ENCODE data around the gene HTT.
A peak's percentile ranks its signal among the peaks of the same experiment; 100 is the strongest.
"Not testable (repeated sequence)": the region's sequence is repeated elsewhere in the genome, so short reads cannot be mapped to it uniquely, and the experiment has no call there.

Gene HTT

GRCh38 chr4:3082925-3083515 is 8.5 kb downstream of the HTT start:
- DNase-seq (ENCODE audit: low spot score), result no peak

GRCh38 chr4:3083732-3084131 is 9.3 kb downstream of the HTT start:
- no peak for DNase-seq (ENCODE audit: low spot score)

- DNase-seq (ENCODE audit: low spot score), result no peak
Measured at GRCh38 chr4:3085948-3086670, 11.6 kb downstream of the HTT start.

DNA sequence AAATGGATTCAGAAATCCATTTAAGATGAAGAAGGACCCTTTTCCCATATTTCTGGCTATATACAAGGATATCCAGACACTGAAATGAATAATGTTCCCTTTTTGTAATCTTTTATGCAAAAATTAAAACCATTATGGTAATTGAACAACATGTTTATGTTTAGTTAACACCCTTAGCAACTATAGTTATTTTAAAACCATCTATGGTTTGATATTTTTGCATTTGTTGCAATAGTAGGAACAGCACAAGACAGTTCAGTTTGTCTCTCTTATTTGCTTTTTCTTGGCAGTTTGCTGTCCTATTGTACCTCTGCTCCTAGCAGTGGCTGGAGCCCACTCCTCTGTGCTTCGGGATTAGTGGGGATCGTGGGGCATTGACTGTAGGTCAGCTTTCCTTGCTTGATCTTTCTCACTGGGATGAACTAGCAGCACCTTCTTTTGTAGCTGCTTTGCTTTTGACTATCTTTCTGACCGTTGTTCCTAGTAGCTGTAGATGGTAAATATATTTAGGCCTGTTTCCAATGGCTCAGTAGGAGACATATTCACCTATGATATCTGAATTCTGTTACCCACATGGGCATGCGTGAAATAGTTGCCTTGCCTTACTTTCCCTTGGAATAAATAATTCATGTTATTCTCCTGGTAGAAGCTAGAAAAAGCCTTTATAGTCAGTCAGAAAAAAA is 12.8 kb downstream of the HTT start:
- no peak for DNase-seq (ENCODE audit: low spot score)

- no peak for DNase-seq (ENCODE audit: low spot score)
Measured at GRCh38 chr4:3091464-3091863, 17.0 kb downstream of the HTT start.

- DNase-seq (ENCODE audit: low spot score), result not testable (repeated sequence)
Measured at GRCh38 chr4:3094701-3095100, 20.2 kb downstream of the HTT start.

DNA sequence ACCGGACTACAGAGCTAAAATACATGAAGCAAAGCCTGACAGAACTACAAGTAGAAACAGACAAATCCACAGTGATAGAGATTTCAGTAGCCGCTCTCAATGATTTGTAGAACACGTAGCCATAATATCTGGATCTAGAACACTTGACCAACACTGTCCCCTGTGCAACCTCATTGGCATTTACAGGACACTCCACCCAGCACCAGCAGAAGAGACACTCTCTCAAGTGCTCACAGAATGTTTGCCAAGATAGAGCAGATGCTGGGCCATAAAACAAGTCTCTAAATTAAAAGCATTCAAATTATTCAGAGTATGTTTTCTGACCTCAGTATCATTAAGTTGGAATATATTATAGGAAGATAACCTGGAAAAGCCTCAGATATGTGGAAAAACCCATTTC is 21.7 kb downstream of the HTT start:
- DNase-seq (ENCODE audit: low spot score), result no peak

DNA sequence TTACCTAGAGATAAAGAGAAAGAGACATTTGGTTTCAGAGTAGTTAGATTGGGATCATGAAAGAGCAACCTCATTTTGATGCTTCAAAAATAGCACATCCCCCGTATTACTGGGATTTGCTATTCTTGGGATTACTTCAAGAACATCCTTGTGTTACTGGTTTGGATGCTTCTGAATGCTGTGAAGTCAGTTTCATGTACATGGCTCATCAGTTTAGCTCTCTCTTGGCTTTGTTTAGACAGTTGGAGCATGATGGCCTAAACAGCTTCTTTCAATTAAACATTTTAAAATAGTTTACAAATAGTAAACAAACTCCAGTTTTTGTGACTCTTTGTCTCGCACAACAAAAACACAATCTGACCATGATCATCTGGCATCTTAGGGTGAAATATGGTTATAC is 23.9 kb downstream of the HTT start:
- DNase-seq (ENCODE audit: low spot score), result no peak

DNA sequence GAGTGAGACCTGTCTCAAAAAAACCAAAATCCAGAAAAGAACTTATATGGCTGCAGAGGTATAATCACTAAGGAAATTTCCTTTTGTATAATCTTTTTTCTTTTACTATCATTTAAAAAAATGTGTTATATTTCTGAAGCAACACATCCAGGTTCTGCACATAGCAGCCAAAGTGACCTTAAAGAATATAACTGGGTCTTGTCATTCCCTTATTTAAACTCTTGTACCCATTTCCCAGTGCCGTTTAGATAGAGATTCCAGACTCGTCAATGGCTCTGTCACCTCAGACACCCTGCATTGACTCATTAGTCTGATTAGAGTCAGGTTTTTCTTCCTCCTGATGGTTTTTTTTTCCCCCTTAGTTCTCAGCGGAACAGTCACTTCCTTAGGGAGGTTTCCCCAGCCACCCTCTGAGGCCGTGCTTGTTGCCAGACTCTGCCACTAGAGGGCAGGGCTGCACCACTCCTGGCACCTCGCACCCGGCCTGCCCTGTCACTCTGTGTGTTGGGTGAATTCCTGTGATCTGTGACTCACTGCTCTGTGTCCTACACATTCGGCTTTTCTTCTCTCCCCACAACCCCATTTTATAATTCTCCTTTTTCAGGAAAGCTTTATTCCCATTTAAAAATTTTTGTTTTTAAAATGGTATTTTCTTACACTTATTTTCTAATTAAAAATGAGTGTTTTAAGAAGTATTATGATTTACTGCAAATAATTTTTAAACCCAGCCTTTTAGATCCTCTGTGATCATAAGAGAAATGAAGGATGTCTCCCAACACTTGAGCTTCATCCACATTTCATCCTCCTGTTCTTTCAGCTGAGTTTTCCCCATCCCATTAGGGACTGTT is 32.1 kb downstream of the HTT start:
- DNase-seq (ENCODE audit: low spot score), result peak; percentile 95

DNA sequence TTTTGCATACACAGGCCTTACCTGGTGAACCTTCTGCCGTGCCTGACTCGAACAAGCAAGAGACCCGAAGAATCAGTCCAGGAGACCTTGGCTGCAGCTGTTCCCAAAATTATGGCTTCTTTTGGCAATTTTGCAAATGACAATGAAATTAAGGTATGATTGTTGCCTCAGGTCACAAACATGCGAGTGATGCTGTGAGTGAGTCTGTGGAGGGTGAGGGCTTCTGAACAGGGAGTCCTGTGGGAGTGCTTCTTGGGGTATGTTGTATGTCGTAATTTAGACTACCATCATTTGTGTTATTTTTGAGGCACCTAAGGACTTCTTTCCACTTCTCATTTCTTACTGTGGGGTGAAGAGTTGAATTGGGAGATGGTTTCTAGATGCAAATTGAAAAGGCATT is 32.8 kb downstream of the HTT start:
- DNase-seq (ENCODE audit: low spot score), result no peak

- no peak for DNase-seq (ENCODE audit: low spot score)
Measured at GRCh38 chr4:3107691-3108121, 33.2 kb downstream of the HTT start.

- DNase-seq (ENCODE audit: low spot score), result no peak
Measured at GRCh38 chr4:3108211-3108610, 33.7 kb downstream of the HTT start.

- no peak for DNase-seq (ENCODE audit: low spot score)
Measured at GRCh38 chr4:3111461-3111860, 37.0 kb downstream of the HTT start.

GRCh38 chr4:3112201-3112600 is 37.7 kb downstream of the HTT start:
- no peak for DNase-seq (ENCODE audit: low spot score)

- DNase-seq (ENCODE audit: low spot score), result no peak
Measured at GRCh38 chr4:3112609-3113469, 38.4 kb downstream of the HTT start.

DNA sequence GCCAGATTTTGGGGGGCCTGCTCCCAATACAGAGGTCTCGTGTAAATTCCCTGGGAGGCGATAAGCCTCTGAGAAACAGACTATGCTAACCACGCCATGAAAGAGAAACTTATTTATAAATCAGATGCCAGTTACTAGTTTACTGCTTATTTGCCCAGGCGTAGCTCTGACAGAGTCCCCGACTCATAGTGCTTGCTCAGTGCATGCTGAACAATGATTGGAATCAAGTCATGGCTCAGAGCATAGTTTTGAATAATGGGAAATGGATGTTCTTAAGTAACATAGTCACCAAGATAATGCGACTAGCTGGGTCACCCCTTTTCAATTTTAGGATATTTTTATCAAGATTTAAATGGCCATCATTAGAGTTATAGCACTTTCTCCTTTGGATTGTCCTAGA is 39.9 kb downstream of the HTT start:
- no peak for DNase-seq (ENCODE audit: low spot score)

DNA sequence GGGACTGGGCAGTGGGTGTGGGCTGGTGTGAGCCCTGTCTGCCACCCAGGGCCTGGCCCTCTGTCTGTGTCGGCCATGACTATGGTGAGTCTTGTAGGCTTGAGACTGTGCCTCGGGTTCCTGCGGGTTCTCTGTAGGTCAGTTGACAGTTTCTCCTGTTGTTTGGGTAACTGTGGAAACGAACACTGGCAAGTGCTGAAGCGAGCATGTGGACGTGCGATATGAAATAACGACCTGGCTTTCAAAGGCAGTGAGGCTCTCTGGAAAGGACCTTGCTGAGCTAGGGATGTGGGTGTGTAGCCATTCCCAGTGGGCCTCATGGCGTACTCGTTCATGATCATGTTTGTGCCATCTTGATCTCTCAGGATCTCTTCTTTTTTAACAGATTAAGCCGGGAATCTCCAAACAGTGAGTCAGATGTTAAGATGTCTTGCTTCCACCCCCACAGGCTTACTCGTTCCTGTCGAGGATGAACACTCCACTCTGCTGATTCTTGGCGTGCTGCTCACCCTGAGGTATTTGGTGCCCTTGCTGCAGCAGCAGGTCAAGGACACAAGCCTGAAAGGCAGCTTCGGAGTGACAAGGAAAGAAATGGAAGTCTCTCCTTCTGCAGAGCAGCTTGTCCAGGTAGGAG is 41.3 kb downstream of the HTT start:
- peak; percentile 38 for DNase-seq (ENCODE audit: low spot score)

DNA sequence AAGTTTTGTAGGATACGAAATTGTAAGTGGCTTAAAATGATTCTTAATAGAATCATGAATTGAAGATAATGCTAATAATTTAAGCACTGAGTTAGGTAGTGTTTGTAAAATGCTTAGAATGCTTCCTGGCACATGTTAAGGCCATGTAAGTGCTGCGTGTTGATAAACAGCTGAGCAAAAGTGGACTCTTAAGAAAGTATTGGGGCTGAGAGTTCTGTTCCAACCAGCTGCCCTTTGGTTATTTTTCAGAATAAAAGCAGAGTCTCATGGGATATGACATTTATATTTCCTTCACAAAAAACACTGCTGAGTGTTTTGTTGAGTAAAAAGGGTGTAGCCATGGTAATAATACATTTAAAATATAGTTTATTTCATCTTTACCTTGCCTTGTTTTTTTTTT is 42.5 kb downstream of the HTT start:
- no peak for DNase-seq (ENCODE audit: low spot score)

GRCh38 chr4:3118312-3118711 is 43.8 kb downstream of the HTT start:
- no peak for DNase-seq (ENCODE audit: low spot score)

GRCh38 chr4:3119464-3119863 is 45.0 kb downstream of the HTT start:
- no peak for DNase-seq (ENCODE audit: low spot score)

DNA sequence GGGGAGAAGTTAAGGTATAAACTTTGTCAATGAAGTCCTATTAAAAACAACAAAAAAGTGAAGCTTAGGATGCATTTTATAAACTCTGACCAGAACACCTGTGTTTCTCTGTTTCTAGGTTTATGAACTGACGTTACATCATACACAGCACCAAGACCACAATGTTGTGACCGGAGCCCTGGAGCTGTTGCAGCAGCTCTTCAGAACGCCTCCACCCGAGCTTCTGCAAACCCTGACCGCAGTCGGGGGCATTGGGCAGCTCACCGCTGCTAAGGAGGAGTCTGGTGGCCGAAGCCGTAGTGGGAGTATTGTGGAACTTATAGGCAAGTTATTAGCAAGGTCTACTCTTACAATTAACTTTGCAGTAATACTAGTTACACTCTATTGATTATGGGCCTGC is 46.6 kb downstream of the HTT start:
- no peak for DNase-seq (ENCODE audit: low spot score)
